Esophagus muscularis mucosa (tissue), 4 donors: ENCODE data around the gene TBC1D13. TPM values are rescaled to one million over a fixed set of nuclear protein-coding genes. Genes with fewer than 3 reads are reported as not detected.

Experiments used
- DNase-seq: peaks from one replicate; pipeline ENCODE4 v3.0.0-alpha.2; 2017; ENCODE audit errors: extremely low spot score
- H3K27ac ChIP-seq, 4 donors: fragments of 200-600 bp; sonication (generic); replicated peaks in 1 of 4; 1 replicate in 3 of 4; 2 replicates in 1 of 4; pipeline ENCODE4 v1.5.1; 2016 to 2019; ENCODE audit warnings: mild to moderate bottlenecking in 1 of 4
- H3K27me3 ChIP-seq, 4 donors: fragments of 200-600 bp; sonication (generic); one replicate each; pipeline versions ENCODE4 v1.5.1 to v1.6.0; 2016 to 2019
- H3K36me3 ChIP-seq, 4 donors: fragments of 200-600 bp; sonication (generic); one replicate each; pipeline ENCODE4 v1.5.1; 2016 to 2019
- H3K4me1 ChIP-seq, 4 donors: fragments of 200-600 bp; sonication (generic); one replicate each; pipeline ENCODE4 v1.5.1; 2016 to 2019
- H3K4me3 ChIP-seq, 4 donors: fragments of 200-600 bp; sonication (generic); 1 replicate in 2 of 4; 2 replicates in 2 of 4; pipeline ENCODE4 v1.5.1; 2016 to 2019; ENCODE audit warnings: mild to moderate bottlenecking in 4 of 4, moderate library complexity in 1 of 4
- H3K9me3 ChIP-seq, 4 donors: fragments of 200-600 bp; sonication (generic); 1 replicate in 3 of 4; 2 replicates in 1 of 4; pipeline ENCODE4 v1.5.1; 2016 to 2019
- EP300 ChIP-seq: sonication (generic); formaldehyde crosslinking; IDR thresholded peaks from one replicate; pipeline ENCODE4 v1.6.1; 2017; ENCODE audit warnings: antibody characterized with exemption
- POLR2A ChIP-seq: fragments of 450-650 bp; IDR thresholded peaks from one replicate; pipeline ENCODE4 v1.6.1; 2017; ENCODE audit warnings: antibody characterized with exemption, moderate library complexity, mild to moderate bottlenecking, low read depth
- POLR2AphosphoS5 ChIP-seq, 2 donors: sonication (generic); formaldehyde crosslinking; IDR thresholded peaks; one replicate each; pipeline ENCODE4 v1.6.1; 2017; ENCODE audit warnings: antibody characterized with exemption in 2 of 2
- WGBS: methylation state at CpG from one replicate; pipeline ENCODE4 v1.1.5; 2018; 5-methylcytosine and 5-hydroxymethylcytosine counted together
- intact Hi-C: fragments of 100-400 bp; cut with DNase I; formaldehyde crosslinking; loops from one replicate; pipeline ENCODE4 v1.15.1; 2023
- total RNA-seq, 4 donors: library from RNA; depleted of rRNA; stranded (reverse); fragments of >200 nt; gene quantifications; one replicate each; pipeline versions ENCODE4 v1.1.0 to v1.2.1, GENCODE V29; 2016
- TF ChIP-seq, protein P1 (sequence below), 3 experiments: fragments of 200-600 bp in 2 of 3; fragments of 450-650 bp in 1 of 3; sonication (generic) in 2 of 3; IDR thresholded peaks; one replicate each; pipeline ENCODE4 v1.5.1; 2017 to 2019; ENCODE audit warnings: antibody characterized with exemption in 3 of 3, mild to moderate bottlenecking in 2 of 3, moderate library complexity in 1 of 3

Gene TBC1D13
- total RNA-seq, 4 donors from 2014 or later, result 12.4 to 20.8 (median 16.1) TPM

DNA sequence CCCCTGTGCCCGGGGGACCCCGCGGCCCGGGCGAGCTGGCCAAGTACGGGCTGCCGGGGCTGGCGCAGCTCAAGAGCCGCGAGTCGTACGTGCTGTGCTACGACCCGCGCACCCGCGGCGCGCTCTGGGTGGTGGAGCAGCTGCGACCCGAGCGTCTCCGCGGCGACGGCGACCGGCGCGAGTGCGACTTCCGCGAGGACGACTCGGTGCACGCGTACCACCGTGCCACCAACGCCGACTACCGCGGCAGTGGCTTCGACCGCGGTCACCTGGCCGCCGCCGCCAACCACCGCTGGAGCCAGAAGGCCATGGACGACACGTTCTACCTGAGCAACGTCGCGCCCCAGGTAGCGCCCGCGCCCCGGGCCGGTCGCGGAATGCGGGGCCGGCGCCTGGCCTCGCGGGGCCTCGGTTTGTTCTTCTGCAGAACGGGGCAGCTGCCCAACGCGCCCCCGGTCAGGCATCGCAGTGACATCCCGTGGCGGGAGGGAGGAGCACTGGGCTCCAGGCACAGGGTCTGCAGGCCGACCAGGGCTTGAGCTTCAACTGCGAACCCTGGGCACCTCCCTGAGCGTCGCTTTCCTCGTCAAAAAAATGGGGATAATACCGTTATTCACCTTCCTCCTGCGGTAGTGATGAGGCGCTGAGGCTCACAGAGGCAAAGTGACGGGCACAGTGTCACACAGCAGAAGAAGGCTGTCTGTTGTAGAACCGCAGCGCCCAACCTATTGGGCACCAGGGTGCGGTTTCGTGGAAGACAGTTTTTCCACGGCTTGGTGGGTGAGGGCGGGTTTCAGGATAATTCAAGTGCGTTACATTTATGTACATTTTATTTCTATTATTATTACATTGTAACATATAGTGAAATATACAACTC lies 32.0 kb downstream of the TBC1D13 start:
- no peaks in the 10 kb centered on the region for H3K27me3 ChIP-seq
- H3K9me3 ChIP-seq, result no peaks in the 10 kb centered on the region
- 50% methylated on average over 9 of the region's 90 CpGs for WGBS
- H3K27ac ChIP-seq, result peak overlapping the region; percentile 87 to 94 (median 91)
- TF ChIP-seq, protein P1, sequence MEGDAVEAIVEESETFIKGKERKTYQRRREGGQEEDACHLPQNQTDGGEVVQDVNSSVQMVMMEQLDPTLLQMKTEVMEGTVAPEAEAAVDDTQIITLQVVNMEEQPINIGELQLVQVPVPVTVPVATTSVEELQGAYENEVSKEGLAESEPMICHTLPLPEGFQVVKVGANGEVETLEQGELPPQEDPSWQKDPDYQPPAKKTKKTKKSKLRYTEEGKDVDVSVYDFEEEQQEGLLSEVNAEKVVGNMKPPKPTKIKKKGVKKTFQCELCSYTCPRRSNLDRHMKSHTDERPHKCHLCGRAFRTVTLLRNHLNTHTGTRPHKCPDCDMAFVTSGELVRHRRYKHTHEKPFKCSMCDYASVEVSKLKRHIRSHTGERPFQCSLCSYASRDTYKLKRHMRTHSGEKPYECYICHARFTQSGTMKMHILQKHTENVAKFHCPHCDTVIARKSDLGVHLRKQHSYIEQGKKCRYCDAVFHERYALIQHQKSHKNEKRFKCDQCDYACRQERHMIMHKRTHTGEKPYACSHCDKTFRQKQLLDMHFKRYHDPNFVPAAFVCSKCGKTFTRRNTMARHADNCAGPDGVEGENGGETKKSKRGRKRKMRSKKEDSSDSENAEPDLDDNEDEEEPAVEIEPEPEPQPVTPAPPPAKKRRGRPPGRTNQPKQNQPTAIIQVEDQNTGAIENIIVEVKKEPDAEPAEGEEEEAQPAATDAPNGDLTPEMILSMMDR (IDR thresholded peaks at IDR 0.05), result no peak
- TF ChIP-seq POLR2A, result no peak
- TF ChIP-seq EP300, result no peak
- TF ChIP-seq POLR2AphosphoS5 (IDR thresholded peaks at IDR 0.05), result no peak
- peak overlapping the region; percentile 62 to 88 (median 80) for H3K4me3 ChIP-seq
- DNase-seq, result no peak
- H3K4me1 ChIP-seq, result peaks cover 13 to 22% (median 17%) of the 10 kb centered on the region in 4 donors
- intact Hi-C loops, result no loop called here
- H3K36me3 ChIP-seq, result peaks cover 9 to 39% (median 36%) of the 10 kb centered on the region in 4 donors

DNA sequence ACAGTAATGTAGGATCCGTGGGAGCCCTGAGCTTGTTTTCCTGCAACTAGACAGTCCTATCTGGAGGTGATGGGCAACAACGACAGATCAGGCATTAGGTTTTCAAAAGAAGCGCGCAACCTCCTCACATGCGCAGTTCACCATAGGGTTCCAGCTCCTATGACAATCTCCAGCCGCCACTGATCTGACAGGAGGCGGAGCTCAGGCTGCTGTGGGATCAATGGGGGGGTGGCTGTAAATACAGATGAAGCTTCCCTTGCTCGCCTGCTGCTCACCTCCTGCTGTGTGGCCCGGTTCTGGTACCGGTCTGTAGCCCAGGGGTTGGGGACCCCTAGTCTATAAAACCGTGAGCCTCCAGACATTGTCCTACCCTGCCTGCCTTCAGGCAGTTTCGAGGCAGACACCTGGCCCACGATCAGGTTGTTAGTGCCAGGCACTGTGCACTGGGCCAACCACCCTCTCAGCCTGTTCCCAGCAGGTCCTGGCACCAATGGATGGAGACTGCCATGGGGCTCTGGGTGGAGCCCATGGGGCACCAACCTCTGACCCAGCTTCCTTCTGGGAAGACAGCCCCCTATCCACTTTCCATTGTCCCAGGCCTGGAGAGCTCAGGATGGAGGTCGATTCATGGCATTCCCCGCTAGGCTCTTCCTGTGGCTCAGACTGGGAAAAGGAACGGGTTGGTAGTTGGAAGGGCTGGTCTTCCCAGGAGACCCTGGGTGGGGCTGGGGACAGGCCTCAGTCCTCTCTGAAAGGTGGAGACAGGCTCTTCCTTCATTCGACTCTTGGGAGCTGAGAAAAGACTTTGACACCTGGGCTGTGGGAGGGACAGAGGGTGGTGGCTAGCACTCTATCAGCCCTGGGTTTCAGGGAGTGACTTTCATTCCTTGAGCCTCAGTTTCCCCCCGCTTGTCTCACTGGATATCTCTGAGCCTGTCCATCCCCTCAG lies 32.9 kb downstream of the TBC1D13 start:
- DNase-seq, result no peak
- Histone ChIP-seq H3K9me3 (no peaks in the 10 kb centered on the region), H3K27ac (peak overlapping the region; percentile 87 to 94 (median 91)), H3K27me3 (no peaks in the 10 kb centered on the region), H3K4me1 (peaks cover 13 to 22% (median 17%) of the 10 kb centered on the region in 4 donors), H3K36me3 (peaks cover 9 to 48% (median 44%) of the 10 kb centered on the region in 4 donors), H3K4me3 (peak overlapping the region; percentile 62 to 88 (median 80))
- intact Hi-C loops, result no loop called here
- WGBS, result 69% methylated on average over 14 of the region's 18 CpGs
- TF ChIP-seq POLR2A (no peak), EP300 (no peak), POLR2AphosphoS5 (IDR thresholded peaks at IDR 0.05) (peak; percentile 52 to 58)
- TF ChIP-seq, protein P1 (IDR thresholded peaks at IDR 0.05), result no peak

DNA sequence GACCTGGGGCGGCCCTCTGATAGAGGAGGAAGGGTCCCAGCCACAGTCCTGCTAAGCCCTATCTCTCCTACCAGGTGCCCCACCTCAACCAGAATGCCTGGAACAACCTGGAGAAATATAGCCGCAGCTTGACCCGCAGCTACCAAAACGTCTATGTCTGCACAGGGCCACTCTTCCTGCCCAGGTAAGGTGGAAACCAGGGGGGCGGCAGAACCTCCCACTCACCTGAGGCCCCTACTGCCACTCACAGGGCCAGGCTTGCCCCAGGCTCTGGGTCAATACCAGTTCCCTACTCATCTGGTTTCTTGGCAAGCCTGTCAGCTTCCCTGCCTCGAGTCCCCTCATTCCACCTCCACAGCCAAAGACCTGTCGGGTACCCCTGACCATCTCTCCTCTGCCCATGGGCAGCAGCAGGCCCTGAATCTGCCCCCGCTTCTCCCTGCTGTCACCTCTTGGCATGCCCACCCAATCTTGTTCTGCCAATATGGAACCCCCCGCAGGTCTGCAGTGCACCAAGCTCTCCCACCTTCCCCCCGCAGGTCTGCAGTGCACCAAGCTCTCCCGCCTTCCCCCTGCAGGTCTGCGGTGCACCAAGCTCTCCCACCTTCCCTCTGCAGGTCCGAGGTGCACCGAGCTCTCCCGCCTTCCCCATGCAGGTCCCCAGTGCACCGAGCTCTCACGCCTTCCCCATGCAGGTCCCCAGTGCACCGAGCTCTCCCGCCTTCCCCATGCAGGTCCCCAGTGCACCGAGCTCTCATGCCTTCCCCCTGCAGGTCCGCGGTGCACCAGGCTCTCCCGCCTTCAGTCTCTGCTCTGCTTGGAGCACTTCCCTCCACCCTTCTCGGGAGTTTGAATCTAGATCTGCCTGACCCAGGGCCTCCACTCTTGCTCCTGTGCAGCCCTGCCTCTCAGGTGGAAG lies 33.9 kb downstream of the TBC1D13 start:
- H3K36me3 ChIP-seq, result peaks cover 12 to 57% (median 53%) of the 10 kb centered on the region in 4 donors
- WGBS, result 88% methylated on average over 20 of the region's 24 CpGs
- no peak for TF ChIP-seq POLR2A
- no peak for TF ChIP-seq EP300
- TF ChIP-seq, protein P1 (IDR thresholded peaks at IDR 0.05), result no peak
- no peak for TF ChIP-seq POLR2AphosphoS5 (IDR thresholded peaks at IDR 0.05)

More for the DNA sequence above, 33.9 kb downstream of the TBC1D13 start:
- Histone ChIP-seq H3K27ac (no peak overlapping the region), H3K9me3 (no peaks in the 10 kb centered on the region), H3K4me3 (no peak overlapping the region), H3K27me3 (no peaks in the 10 kb centered on the region), H3K4me1 (peaks cover 13 to 22% (median 17%) of the 10 kb centered on the region in 4 donors)
- DNase-seq, result no peak
- intact Hi-C loops, result no loop called here
